Brain microvascular endothelial cell (primary cell): ENCODE results near the gene PSMC3IP.
"Not testable (repeated sequence)": the region's sequence is repeated elsewhere in the genome, so short reads cannot be mapped to it uniquely, and the experiment has no call there.

Source experiments
- DNase-seq: peaks from one replicate; pipeline ENCODE4 v3.0.0-alpha.2; 2020
- H3K27ac ChIP-seq: fragments of 250-450 bp; sonication (Bioruptor Pico); 2 replicates; pipeline ENCODE4 v1.5.1; 2020; ENCODE audit warnings: mild to moderate bottlenecking, moderate library complexity
- H3K27me3 ChIP-seq: fragments of 250-450 bp; sonication (Bioruptor Pico); replicated peaks from 2 replicates; pipeline ENCODE4 v1.5.1; 2020; ENCODE audit warnings: mild to moderate bottlenecking
- H3K36me3 ChIP-seq: fragments of 250-450 bp; sonication (Bioruptor Pico); replicated peaks from 2 replicates; pipeline ENCODE4 v1.5.1; 2020; ENCODE audit warnings: mild to moderate bottlenecking
- H3K4me3 ChIP-seq: 2 replicates; pipeline ENCODE4 v1.5.1; 2011; ENCODE audit warnings: low read depth, mild to moderate bottlenecking, control low read depth, low read length, moderate library complexity
- CTCF ChIP-seq: IDR thresholded peaks from 2 replicates; pipeline ENCODE4 v1.5.1; 2011; ENCODE audit warnings: low read depth, mild to moderate bottlenecking, moderate library complexity, low read length, control low read depth, inconsistent platforms; ENCODE audit errors: missing control alignments
- in situ Hi-C: cut with HindIII; loops from 2 replicates; pipeline ENCODE4 v1.10.0; 2017; ENCODE audit warnings: low sequenced_read_pairs, low pct_ligation_motif_present

The PSMC3IP gene

DNA sequence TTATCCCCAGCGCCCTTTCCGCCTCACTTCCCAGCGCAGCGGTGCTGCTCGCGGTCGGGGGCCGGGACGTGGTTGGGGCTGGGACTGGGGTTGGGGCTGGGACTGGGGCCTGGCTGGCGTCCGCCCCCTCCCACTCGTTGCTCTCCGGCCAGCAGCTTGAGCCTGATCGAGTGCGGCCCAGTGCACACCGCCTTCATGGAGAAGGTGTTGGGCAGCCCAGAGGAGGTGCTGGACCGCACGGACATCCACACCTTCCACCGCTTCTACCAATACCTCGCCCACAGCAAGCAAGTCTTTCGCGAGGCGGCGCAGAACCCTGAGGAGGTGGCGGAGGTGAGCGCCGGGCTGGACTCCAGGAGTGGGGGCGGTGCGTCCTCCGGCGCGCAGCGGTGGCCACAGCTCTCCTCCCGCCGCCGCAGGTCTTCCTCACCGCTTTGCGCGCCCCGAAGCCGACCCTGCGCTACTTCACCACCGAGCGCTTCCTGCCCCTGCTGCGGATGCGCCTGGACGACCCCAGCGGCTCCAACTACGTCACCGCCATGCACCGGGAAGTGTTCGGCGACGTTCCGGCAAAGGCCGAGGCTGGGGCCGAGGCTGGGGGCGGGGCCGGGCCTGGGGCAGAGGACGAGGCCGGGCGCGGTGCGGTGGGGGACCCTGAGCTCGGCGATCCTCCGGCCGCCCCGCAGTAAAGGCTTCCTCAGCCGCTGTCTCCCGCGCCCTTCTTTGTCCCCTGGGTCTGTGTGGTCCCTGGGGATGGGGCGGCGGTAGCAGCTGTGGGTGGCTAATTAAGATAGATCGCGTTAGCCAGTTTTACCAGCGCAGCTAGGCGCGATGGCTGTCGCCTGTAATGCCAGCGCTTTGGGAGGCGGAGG, 23.0 kb downstream of the PSMC3IP start:
- in situ Hi-C loops = no loop called here
- no peak for TF ChIP-seq CTCF
- H3K27me3 ChIP-seq = no peaks in the 10 kb centered on the region

GRCh38 chr17:42553866-42554249, 23.7 kb downstream of the PSMC3IP start:
- in situ Hi-C loops = no loop called here
- H3K27me3 ChIP-seq = no peaks in the 10 kb centered on the region
- no peak for DNase-seq
- H3K4me3 ChIP-seq = peak overlapping the region; percentile 91
- peak overlapping the region; percentile 78 for H3K27ac ChIP-seq
- H3K36me3 ChIP-seq = no peaks in the 10 kb centered on the region
- no peak for TF ChIP-seq CTCF

More for the DNA sequence above, 23.0 kb downstream of the PSMC3IP start:
- Histone ChIP-seq H3K27ac (peak overlapping the region; percentile 78), H3K36me3 (no peaks in the 10 kb centered on the region), H3K4me3 (peak overlapping the region; percentile 91)
- DNase-seq = peak; percentile 67

DNA sequence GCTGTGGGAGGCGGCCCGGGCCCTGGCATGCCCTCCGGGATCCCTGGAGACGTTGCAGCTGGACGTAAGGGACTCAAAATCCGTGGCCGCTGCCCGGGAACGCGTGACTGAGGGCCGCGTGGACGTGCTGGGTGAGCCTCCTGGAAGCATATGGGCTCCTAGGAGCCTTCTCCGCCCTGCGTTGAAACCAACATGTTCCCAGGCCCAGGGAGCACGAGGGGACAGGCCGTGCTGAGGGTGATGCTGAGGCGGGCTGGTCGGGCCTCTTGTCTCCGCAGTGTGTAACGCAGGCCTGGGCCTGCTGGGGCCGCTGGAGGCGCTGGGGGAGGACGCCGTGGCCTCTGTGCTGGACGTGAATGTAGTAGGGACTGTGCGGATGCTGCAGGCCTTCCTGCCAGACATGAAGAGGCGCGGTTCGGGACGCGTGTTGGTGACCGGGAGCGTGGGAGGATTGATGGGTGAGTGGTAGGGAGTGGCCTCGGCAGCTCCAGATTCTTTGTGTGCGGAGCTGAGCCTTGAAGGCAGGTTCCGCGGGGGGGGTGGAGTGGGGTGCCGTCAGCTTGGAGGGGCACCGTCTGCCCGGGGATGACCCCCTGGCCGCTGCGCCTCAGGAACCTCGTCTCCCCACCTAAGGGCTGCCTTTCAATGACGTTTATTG, 24.2 kb downstream of the PSMC3IP start:
- Histone ChIP-seq H3K4me3 (peak overlapping the region; percentile 91), H3K36me3 (no peaks in the 10 kb centered on the region), H3K27me3 (no peaks in the 10 kb centered on the region), H3K27ac (no peak overlapping the region)
- in situ Hi-C loops = no loop called here
- no peak for DNase-seq
- no peak for TF ChIP-seq CTCF

GRCh38 chr17:42552736-42553135, 24.8 kb downstream of the PSMC3IP start, which contains the start of gene HSD17B1:
Gene HSD17B1, plus strand, starts transcription at chr17:42552923. Its CDS starts 11 bp downstream, at chr17:42552934.
- peak within 1 kb of the TSS; percentile 91 for H3K4me3 ChIP-seq
- H3K27ac ChIP-seq, in situ Hi-C loops, H3K36me3 ChIP-seq, H3K27me3 ChIP-seq, DNase-seq: not testable (repeated sequence)

GRCh38 chr17:42548993-42549755, 28.4 kb downstream of the PSMC3IP start:
- in situ Hi-C loops = no loop called here
- H3K4me3 ChIP-seq = no peak overlapping the region
- no peak for DNase-seq
- H3K36me3 ChIP-seq = no peaks in the 10 kb centered on the region
- H3K27ac ChIP-seq = no peak overlapping the region
- H3K27me3 ChIP-seq = no peaks in the 10 kb centered on the region
- no peak for TF ChIP-seq CTCF
